ENCODE results near the gene RUFY3. TPM values are rescaled to one million over a fixed set of nuclear protein-coding genes. Genes with fewer than 3 reads are reported as not detected.
"Not testable (repeated sequence)": the region's sequence is repeated elsewhere in the genome, so short reads cannot be mapped to it uniquely, and the experiment has no call there.

Gene RUFY3, protein sequence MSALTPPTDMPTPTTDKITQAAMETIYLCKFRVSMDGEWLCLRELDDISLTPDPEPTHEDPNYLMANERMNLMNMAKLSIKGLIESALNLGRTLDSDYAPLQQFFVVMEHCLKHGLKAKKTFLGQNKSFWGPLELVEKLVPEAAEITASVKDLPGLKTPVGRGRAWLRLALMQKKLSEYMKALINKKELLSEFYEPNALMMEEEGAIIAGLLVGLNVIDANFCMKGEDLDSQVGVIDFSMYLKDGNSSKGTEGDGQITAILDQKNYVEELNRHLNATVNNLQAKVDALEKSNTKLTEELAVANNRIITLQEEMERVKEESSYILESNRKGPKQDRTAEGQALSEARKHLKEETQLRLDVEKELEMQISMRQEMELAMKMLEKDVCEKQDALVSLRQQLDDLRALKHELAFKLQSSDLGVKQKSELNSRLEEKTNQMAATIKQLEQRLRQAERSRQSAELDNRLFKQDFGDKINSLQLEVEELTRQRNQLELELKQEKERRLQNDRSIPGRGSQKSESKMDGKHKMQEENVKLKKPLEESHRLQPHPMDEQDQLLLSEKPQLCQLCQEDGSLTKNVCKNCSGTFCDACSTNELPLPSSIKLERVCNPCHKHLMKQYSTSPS
- polyA plus RNA-seq (ENCODE audit: low read depth in 6 of 6) = 10 to 100 TPM; 13.8 to 20.8 (median 14.4) TPM

DNA sequence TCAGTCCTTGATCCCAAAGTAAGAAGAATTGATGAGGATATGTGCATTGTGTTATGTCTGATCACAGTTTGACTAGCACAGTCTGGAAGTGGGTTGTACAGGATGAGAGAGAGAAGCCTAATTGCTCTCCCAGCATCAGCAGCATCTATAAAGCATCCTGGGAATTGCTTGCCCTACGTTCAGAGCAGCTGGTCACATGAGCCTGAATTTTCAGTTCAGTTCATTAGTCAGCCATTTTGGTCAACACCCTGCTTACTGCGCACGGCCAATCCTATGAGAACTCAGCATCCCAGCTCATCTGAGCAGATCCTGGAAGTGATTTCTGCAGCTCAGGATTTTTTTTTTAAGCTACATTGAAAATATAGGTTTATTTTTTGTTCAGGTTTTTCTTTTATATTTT lies at the start of gene RUFY3:
TSS of gene RUFY3 (plus strand) at position 218 of the 400 bp plus-strand sequence. CDS start 610 bp downstream, outside the sequence.
- Mint-ChIP-seq H3K27me3 (no peaks in the 10 kb centered on the region), H3K4me1 (peaks cover 2 to 9% (median 6%) of the 10 kb centered on the region in 3 donors), H3K4me3 (no peak within 1 kb of the TSS), H3K27ac (peak within 1 kb of the TSS in 1 of 6 donors; percentile 62), H3K9me3 (no peaks in the 10 kb centered on the region), H3K36me3 (no peaks in the 10 kb centered on the region)
- no peak for DNase-seq
- no peak for ATAC-seq (ENCODE audit: low read depth in 2 of 2)

DNA sequence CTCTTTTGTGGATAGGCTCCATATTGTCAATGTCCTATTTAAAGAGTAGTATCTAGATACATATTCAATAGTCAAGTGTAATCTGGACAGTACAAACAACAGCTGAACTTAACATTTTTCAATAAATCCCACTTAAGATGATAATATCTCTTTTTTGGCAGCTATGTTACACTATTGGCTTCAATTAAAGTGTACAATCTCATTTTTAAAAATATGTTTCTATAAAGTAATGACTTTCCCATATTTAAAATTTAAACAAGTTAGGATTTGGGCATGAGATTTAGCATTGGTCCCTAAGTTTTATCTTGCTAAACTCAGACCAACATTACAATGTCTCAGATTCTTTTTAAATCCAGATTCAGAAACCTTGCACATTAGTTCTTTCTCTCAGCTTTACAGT lies 47.6 kb upstream of the RUFY3 start:
- no peak overlapping the region for H3K4me3 Mint-ChIP-seq
- H3K27me3 Mint-ChIP-seq = no peaks in the 10 kb centered on the region
- H3K36me3 Mint-ChIP-seq = no peaks in the 10 kb centered on the region
- DNase-seq (no peak), ATAC-seq (ENCODE audit: low read depth in 2 of 2) (no peak)
- H3K4me1 Mint-ChIP-seq = peaks cover 46 to 72% (median 61%) of the 10 kb centered on the region in 3 donors
- H3K27ac Mint-ChIP-seq = no peak overlapping the region
- H3K9me3 Mint-ChIP-seq = no peaks in the 10 kb centered on the region

DNA sequence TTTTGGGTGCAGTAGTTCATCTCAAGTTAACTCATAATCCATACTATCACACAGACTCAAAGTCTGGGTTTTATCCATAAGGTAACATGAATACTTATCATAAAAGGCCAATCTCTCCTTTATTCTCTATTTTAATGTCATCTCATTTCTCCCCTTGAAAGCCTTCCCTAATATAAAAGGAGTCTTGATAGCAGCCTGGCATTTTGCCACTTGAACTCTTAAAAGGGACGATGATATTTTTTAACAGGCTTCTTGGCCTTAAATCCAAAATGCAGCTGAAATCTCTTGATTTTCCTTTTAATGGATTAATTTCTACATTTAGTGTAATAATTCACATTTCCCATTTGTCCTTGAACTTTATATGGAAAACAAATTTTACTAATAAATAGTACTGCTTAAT lies 47.0 kb upstream of the RUFY3 start:
- H3K4me1 Mint-ChIP-seq = peaks cover 50 to 78% (median 63%) of the 10 kb centered on the region in 3 donors
- H3K27me3 Mint-ChIP-seq = no peaks in the 10 kb centered on the region
- ATAC-seq (ENCODE audit: low read depth in 2 of 2) (no peak), DNase-seq (no peak)
- H3K27ac Mint-ChIP-seq = no peak overlapping the region
- H3K9me3 Mint-ChIP-seq = no peaks in the 10 kb centered on the region
- H3K36me3 Mint-ChIP-seq = no peaks in the 10 kb centered on the region
- no peak overlapping the region for H3K4me3 Mint-ChIP-seq

DNA sequence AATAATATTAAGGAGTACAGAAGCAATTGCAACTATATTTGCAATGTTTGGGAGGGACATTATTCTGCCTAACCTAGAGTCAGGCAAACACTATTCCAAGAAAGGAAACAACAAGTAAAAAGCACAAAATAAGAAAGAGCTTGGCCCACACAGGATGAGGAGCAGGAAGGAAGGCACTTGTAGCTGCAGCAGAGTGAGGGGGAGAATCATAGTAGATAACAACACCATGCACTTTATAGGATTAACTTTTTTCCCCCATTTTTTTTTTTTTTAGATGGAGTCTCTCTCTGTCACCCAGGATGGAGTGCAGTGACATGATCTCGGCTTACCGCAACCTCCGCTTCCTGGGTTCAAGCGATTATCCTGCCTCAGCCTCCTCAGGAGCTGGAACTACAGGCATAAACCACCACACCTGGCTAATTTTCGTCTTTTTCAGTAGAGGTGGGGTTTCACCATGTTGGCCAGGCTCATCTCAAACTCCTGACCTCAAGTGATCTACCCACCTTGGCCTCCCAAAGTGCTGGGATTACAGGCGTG lies 45.1 kb upstream of the RUFY3 start:
- Mint-ChIP-seq H3K4me3 (peak overlapping the region in 5 of 8 donors; percentile 16 to 67 (median 27)), H3K27ac (peak overlapping the region in 3 of 6 donors; percentile 36 to 62 (median 41)), H3K9me3 (no peaks in the 10 kb centered on the region), H3K27me3 (no peaks in the 10 kb centered on the region), H3K4me1 (peaks cover 49 to 79% (median 61%) of the 10 kb centered on the region in 3 donors), H3K36me3 (no peaks in the 10 kb centered on the region)
- ATAC-seq (ENCODE audit: low read depth in 2 of 2) (no peak), DNase-seq (no peak)

DNA sequence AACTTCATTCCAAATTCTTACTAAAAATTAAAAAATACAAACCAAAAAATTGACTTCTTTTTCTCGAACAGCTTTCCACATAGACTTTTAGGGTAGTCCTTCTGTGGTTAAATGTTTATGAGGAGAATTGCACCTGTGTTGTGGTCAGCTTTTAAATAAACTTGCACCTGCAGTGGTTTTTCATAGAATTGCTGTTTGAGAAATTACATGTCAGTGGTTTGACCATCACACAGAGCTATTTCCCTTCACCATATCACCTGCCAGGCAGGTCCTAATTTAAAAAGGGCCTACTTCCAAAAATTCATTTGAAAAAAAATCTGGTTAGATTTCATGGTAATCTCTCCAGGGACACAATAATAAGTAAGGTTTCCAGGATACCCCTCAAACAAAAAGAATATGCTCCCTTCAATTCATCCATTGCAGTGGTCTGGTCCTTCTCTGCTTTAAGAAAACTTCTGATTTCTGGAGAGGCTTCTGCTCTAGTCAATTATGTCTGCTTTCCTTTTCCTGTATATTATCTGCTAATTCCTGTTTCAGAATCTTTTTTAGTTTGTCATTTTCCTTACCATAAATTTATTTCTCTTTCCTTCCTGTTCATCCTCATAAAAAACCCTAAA lies 43.3 kb upstream of the RUFY3 start:
- DNase-seq (no peak), ATAC-seq (ENCODE audit: low read depth in 2 of 2) (peak in 1 of 2 donors; percentile 55)
- Mint-ChIP-seq H3K9me3 (no peaks in the 10 kb centered on the region), H3K4me3 (peak overlapping the region in 7 of 8 donors; percentile 17 to 77 (median 29)), H3K36me3 (no peaks in the 10 kb centered on the region), H3K27ac (peak overlapping the region in 5 of 6 donors; percentile 1 to 68 (median 34)), H3K27me3 (no peaks in the 10 kb centered on the region), H3K4me1 (peaks cover 44 to 73% (median 53%) of the 10 kb centered on the region in 3 donors)

DNA sequence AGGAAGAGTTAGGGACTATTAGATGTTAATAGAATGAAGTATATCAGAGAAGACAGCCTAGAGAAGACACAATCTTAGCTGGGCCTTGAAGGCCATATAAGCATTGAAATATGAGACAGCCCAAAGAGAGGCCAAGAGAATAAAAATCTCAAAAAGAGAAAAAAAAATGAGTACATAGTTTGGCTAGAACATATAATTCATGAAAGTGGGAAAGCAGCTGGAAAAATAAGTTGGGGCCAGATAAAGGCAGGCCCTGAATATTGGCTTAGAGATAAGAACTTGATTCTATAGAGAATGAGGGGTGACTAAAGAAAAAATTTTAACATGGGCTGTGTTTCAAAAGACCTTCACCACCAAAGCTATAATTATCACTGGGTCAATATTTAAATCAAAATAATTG lies 40.8 kb upstream of the RUFY3 start:
- no peaks in the 10 kb centered on the region for H3K36me3 Mint-ChIP-seq
- no peaks in the 10 kb centered on the region for H3K9me3 Mint-ChIP-seq
- DNase-seq (no peak), ATAC-seq (ENCODE audit: low read depth in 2 of 2) (no peak)
- H3K27ac Mint-ChIP-seq = peak overlapping the region in 5 of 6 donors; percentile 39 to 92 (median 78)
- peaks cover 38 to 64% (median 43%) of the 10 kb centered on the region in 3 donors for H3K4me1 Mint-ChIP-seq
- peak overlapping the region in 7 of 8 donors; percentile 55 to 85 (median 75) for H3K4me3 Mint-ChIP-seq
- H3K27me3 Mint-ChIP-seq = no peaks in the 10 kb centered on the region

DNA sequence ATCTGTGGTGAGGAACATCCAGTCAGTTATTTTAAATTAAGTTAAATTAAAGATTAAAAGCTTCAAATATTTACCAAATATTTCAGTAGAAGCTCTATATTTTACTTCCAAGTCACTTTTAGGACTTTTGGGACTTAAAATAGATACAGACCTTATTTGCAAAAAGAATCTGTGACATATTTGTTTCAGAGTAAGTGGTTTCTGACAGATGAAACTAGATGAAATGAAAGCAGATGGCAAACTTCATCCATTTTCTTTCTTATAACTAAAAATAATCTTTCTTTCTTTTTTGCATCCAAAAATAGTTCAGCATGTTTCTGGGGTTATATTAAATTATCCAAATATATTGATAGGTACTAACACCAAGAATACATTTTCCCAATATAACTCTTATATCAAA lies 40.1 kb upstream of the RUFY3 start:
- H3K27ac Mint-ChIP-seq = no peak overlapping the region
- no peak for ATAC-seq (ENCODE audit: low read depth in 2 of 2)

DNA sequence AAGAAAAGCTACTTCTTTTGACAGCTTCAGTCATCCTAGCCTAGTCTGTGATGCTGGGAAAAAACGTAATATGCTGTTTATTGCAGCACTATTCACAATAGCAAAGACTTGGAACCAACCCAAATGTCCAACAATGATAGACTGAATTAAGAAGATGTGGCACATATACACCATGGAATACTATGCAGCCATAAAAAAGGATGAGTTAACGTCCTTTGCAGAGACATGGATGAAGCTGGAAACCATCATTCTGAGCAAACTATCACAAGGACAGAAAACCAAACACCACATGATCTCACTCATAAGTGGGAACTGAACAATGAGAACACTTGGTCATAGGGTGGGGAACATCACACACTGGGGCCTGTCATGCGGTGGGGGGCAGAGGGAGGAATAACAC lies 39.6 kb upstream of the RUFY3 start:
- not testable (repeated sequence) for ATAC-seq (ENCODE audit: low read depth in 2 of 2); H3K4me3 Mint-ChIP-seq; H3K36me3 Mint-ChIP-seq; H3K27ac Mint-ChIP-seq; H3K9me3 Mint-ChIP-seq; DNase-seq; H3K27me3 Mint-ChIP-seq
- H3K4me1 Mint-ChIP-seq = peaks cover 26 to 52% (median 32%) of the 10 kb centered on the region in 3 donors

More for the DNA sequence above, 40.1 kb upstream of the RUFY3 start:
- H3K9me3 Mint-ChIP-seq = no peaks in the 10 kb centered on the region
- H3K4me1 Mint-ChIP-seq = peaks cover 30 to 56% (median 36%) of the 10 kb centered on the region in 3 donors
- no peak for DNase-seq
- H3K36me3 Mint-ChIP-seq = no peaks in the 10 kb centered on the region
- no peaks in the 10 kb centered on the region for H3K27me3 Mint-ChIP-seq
- H3K4me3 Mint-ChIP-seq = no peak overlapping the region

DNA sequence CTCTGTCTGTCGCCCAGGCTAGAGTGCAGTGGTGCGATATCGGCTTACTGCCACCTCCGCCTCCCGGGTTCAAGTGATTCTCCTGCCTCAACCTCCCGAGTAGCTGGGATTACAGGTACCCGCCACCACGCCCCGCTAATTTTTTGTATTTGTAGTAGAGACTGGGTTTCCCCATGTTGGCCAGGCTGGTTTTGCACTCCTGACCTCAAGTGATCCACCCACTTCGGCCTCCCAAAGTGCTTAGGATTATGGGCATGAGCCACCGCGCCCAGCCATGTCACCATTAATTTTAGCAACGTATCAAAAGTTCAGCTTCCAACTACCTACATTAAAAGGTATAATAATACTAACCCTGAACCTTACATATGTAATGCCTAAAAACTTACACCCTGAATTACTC lies 34.4 kb upstream of the RUFY3 start:
- DNase-seq = peak; percentile 25
- ATAC-seq (ENCODE audit: low read depth in 2 of 2) = peak; percentile 9 to 11
- Mint-ChIP-seq H3K36me3 (peaks cover 8% of the 10 kb centered on the region in 2 donors), H3K27me3 (no peaks in the 10 kb centered on the region), H3K9me3 (no peaks in the 10 kb centered on the region), H3K27ac (peak overlapping the region; percentile 92 to 99 (median 99)), H3K4me1 (peaks cover 28 to 50% (median 30%) of the 10 kb centered on the region in 3 donors), H3K4me3 (peak overlapping the region; percentile 94 to 100 (median 98))

DNA sequence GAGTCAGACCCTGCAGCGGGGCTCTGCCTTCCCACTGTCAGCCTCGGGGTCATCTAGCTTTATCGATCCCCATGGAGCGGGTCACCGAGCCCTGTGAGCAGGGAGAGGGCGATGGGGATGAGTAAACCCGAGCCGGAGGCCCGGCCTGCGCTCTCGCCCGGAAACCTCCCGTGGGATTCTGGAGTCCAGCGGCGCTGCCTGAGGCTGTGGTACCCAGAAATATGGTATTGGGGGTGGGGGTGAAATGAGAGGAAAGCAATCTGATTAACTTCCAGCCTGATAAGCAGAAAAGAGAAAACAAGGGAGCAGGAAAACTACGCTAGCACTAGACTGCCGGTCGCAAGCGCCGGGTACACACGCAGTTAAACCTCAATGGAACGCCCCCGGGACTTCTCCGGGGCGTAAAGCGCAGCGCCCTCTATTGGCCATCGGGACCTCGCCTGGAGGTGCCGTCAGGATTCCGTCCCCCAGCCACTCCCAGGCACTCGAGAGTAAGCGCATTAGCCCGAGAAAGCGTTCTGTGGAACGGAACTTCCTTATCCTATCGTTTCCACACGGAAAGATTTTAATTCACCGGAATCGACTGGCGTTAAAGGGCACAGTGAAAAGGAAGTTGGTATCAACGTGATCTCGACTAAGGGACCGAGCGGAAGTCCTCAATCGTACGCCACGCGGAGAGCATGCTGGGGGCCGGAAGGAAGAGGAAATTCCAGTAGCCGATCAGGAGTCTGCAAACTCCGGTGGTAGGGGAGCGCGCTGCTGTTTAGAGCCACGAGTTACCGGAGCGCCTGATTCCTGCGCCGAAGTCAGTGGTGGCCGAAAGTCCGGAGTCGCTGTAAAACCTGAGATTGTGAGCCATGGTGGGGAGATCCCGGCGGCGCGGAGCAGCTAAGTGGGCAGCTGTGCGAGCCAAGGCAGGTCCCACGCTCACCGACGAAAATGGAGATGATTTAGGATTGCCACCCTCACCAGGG lies 33.7 kb upstream of the RUFY3 start, which contains the start of gene UTP3:
TSS of gene UTP3 (plus strand) at position 712 of the 974 bp plus-strand sequence. CDS start at position 858, 146 bp downstream.
- DNase-seq = peak; percentile 87
- H3K36me3 Mint-ChIP-seq = peaks cover 8% of the 10 kb centered on the region in 2 donors
- H3K4me1 Mint-ChIP-seq = peaks cover 28 to 48% (median 30%) of the 10 kb centered on the region in 3 donors
- peak within 1 kb of the TSS; percentile 94 to 100 (median 98) for H3K4me3 Mint-ChIP-seq
- H3K9me3 Mint-ChIP-seq = no peaks in the 10 kb centered on the region
- peak within 1 kb of the TSS; percentile 92 to 99 (median 99) for H3K27ac Mint-ChIP-seq
- ATAC-seq (ENCODE audit: low read depth in 2 of 2) = peak; percentile 88 to 89
- no peaks in the 10 kb centered on the region for H3K27me3 Mint-ChIP-seq

DNA sequence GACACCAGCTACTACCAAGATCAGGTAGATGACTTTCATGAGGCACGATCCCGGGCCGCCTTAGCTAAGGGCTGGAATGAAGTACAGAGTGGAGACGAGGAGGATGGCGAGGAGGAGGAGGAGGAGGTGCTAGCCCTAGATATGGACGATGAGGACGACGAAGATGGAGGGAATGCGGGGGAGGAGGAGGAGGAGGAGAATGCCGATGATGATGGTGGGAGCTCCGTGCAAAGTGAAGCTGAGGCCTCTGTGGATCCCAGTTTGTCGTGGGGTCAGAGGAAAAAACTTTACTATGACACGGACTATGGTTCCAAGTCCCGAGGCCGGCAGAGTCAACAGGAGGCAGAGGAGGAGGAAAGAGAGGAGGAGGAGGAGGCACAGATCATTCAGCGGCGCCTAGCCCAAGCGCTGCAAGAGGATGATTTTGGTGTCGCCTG lies 33.0 kb upstream of the RUFY3 start:
- Mint-ChIP-seq H3K4me1 (peaks cover 28 to 51% (median 30%) of the 10 kb centered on the region in 3 donors), H3K4me3 (peak overlapping the region; percentile 94 to 100 (median 98)), H3K27me3 (no peaks in the 10 kb centered on the region), H3K27ac (peak overlapping the region; percentile 92 to 99 (median 99)), H3K9me3 (no peaks in the 10 kb centered on the region), H3K36me3 (peaks cover 8% of the 10 kb centered on the region in 2 donors)
- DNase-seq (no peak), ATAC-seq (ENCODE audit: low read depth in 2 of 2) (peak in 1 of 2 donors; percentile 0)

DNA sequence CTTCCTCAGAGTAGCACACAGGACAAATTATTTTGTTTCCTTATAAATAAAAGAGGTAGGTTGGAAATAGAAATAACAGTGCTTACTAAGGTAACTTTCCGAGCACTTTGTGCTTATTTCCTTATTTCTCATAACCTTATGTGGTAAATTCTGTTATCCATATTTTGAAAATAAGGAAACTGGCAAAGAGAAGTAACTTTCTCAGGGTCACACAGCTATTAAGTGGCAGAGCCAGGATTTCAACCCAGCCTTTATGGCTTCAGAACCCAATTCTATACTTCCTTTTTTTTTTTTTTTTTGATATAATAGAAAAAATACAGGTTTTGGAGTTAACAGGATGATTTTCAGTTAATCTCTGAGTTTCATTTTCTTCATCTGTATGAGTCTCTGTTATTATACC lies 30.1 kb upstream of the RUFY3 start:
- Mint-ChIP-seq H3K36me3 (peaks cover 8% of the 10 kb centered on the region in 2 donors), H3K4me1 (peaks cover 28 to 54% (median 30%) of the 10 kb centered on the region in 3 donors), H3K27ac (peak overlapping the region in 3 of 6 donors; percentile 23 to 82 (median 66)), H3K9me3 (no peaks in the 10 kb centered on the region), H3K27me3 (no peaks in the 10 kb centered on the region), H3K4me3 (peak overlapping the region in 2 of 8 donors; percentile 20 to 96)
- DNase-seq (no peak), ATAC-seq (ENCODE audit: low read depth in 2 of 2) (no peak)
